DND-41 (cell line): ENCODE results near the gene MTARC1.

ENCODE experiments used
- ATAC-seq: fragments of 200-7000 bp; cut with Tn5 transposase; 3 replicates; pipeline ENCODE4 v1.9.1; 2021; ENCODE audit warnings: low read depth; ENCODE audit not compliant: insufficient read depth
- DNase-seq: peaks from one replicate; pipeline ENCODE4 v3.0.0-alpha.2; 2020
- H2AFZ ChIP-seq: 2 replicates; pipeline ENCODE4 v1.6.0; 2012; ENCODE audit warnings: low read depth, low read length
- H3K27ac ChIP-seq: 2 replicates; pipeline ENCODE4 v1.5.1; 2012; ENCODE audit warnings: low read length, inconsistent platforms
- H3K27me3 ChIP-seq: fragments of 200-600 bp; sonication (generic); 2 replicates; pipeline ENCODE4 v1.6.0; 2012; ENCODE audit warnings: low read length, mild to moderate bottlenecking, inconsistent platforms; ENCODE audit not compliant: insufficient read depth, poor library complexity
- H3K36me3 ChIP-seq: 2 replicates; pipeline ENCODE4 v1.5.1; 2012; ENCODE audit warnings: low read length, inconsistent platforms; ENCODE audit not compliant: insufficient read depth
- H3K4me1 ChIP-seq: 2 replicates; pipeline ENCODE4 v1.5.1; 2012; ENCODE audit warnings: mild to moderate bottlenecking, low read length; ENCODE audit not compliant: insufficient read depth
- H3K4me2 ChIP-seq: 2 replicates; pipeline ENCODE4 v1.6.0; 2012; ENCODE audit warnings: mild to moderate bottlenecking, moderate library complexity, low read length, inconsistent platforms; ENCODE audit not compliant: insufficient read depth
- H3K4me3 ChIP-seq, 2 experiments: fragments of 200-600 bp in 1 of 2; shearing (Covaris generic) in 1 of 2; 2 replicates each; pipeline ENCODE4 v1.5.1; 2012 to 2016; ENCODE audit warnings: inconsistent platforms in 2 of 2, low read length in 2 of 2, mild to moderate bottlenecking in 2 of 2, low read depth in 1 of 2, moderate library complexity in 1 of 2
- H3K79me2 ChIP-seq: 2 replicates; pipeline ENCODE4 v1.6.0; 2012; ENCODE audit warnings: low read length, inconsistent platforms; ENCODE audit not compliant: insufficient read depth
- H3K9ac ChIP-seq: 2 replicates; pipeline ENCODE4 v1.6.0; 2012; ENCODE audit warnings: low read depth, mild to moderate bottlenecking, inconsistent platforms, low read length, moderate library complexity
- H3K9me3 ChIP-seq: 2 replicates; pipeline ENCODE4 v1.5.1; 2012; ENCODE audit warnings: low read length, moderate library complexity, mild to moderate bottlenecking, inconsistent platforms; ENCODE audit not compliant: insufficient read depth, severe bottlenecking
- H4K20me1 ChIP-seq: 2 replicates; pipeline ENCODE4 v1.6.0; 2012; ENCODE audit warnings: low read length; ENCODE audit not compliant: insufficient read depth
- EZH2 ChIP-seq: IDR thresholded peaks from 3 replicates; pipeline ENCODE4 v1.6.1; 2012; ENCODE audit warnings: borderline replicate concordance, low read depth, mild to moderate bottlenecking, moderate library complexity, low read length, inconsistent platforms; ENCODE audit not compliant: severe bottlenecking
- TF ChIP-seq, protein P1 (sequence below): IDR thresholded peaks from 2 replicates; pipeline ENCODE4 v1.5.1; 2012; ENCODE audit warnings: borderline replicate concordance, low read length, moderate library complexity, mild to moderate bottlenecking; ENCODE audit not compliant: poor library complexity, severe bottlenecking; ENCODE audit errors: extremely low read depth

MTARC1 gene

DNA sequence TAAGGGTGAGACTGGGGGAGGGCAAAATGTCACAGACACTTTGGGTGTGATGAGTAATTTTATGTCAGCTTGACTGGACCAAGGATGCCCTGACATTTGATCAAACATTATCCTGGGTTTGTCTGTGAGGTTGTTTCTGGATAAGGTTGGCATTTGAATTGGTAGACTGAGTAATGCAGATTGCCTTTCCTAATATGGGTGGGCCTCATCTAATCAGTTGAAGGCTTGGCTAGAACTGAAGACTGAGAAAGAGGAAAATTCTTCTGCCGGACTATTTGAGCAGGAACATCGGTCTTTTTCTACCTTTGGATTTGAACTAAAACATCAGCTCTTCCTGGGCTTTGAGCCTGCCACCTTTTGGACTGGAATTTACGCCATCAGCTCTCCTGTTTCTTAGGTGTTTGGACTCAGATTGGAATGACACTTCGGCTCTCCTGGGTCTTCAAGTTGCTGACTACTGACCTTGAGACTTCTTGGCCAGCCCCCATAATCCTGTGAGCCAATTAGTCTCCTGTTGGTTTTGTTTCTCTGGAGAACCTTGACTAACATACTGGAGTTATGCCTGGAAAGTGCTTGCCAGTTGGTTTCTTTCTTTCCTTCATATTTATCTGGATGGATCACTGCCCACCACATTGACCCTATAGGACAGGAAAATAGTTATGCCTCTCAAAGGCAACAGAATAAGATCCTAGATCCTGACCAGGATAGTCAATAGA lies 47.6 kb downstream of the MTARC1 start:
- no peak overlapping the region for H3K4me3 ChIP-seq
- H2AFZ ChIP-seq: no peak overlapping the region
- no peak overlapping the region for H3K27ac ChIP-seq
- TF ChIP-seq EZH2: no peak
- TF ChIP-seq, protein P1, sequence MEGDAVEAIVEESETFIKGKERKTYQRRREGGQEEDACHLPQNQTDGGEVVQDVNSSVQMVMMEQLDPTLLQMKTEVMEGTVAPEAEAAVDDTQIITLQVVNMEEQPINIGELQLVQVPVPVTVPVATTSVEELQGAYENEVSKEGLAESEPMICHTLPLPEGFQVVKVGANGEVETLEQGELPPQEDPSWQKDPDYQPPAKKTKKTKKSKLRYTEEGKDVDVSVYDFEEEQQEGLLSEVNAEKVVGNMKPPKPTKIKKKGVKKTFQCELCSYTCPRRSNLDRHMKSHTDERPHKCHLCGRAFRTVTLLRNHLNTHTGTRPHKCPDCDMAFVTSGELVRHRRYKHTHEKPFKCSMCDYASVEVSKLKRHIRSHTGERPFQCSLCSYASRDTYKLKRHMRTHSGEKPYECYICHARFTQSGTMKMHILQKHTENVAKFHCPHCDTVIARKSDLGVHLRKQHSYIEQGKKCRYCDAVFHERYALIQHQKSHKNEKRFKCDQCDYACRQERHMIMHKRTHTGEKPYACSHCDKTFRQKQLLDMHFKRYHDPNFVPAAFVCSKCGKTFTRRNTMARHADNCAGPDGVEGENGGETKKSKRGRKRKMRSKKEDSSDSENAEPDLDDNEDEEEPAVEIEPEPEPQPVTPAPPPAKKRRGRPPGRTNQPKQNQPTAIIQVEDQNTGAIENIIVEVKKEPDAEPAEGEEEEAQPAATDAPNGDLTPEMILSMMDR: no peak
- ATAC-seq (no peak), DNase-seq (no peak)
- no peaks in the 10 kb centered on the region for H3K27me3 ChIP-seq
- no peaks in the 10 kb centered on the region for H3K36me3 ChIP-seq
- H3K9ac ChIP-seq: no peak overlapping the region
- no peaks in the 10 kb centered on the region for H3K79me2 ChIP-seq
- no peak overlapping the region for H3K4me2 ChIP-seq
- no peaks in the 10 kb centered on the region for H3K9me3 ChIP-seq
- no peaks in the 10 kb centered on the region for H3K4me1 ChIP-seq
- no peaks in the 10 kb centered on the region for H4K20me1 ChIP-seq
